SU-DHL-6 (cell line): ENCODE measurements around the gene RFESD.

ENCODE experiments used
- H2AFZ ChIP-seq: fragments of 200-600 bp; sonication (generic); 2 replicates; pipeline ENCODE4 v1.6.1; 2014; ENCODE audit warnings: low read depth, mild to moderate bottlenecking, moderate library complexity, mixed read lengths, antibody characterized with exemption, low read length; ENCODE audit not compliant: severe bottlenecking
- H3F3A ChIP-seq: fragments of 200-600 bp; shearing (Covaris generic); 2 replicates; pipeline ENCODE4 v1.6.0; 2016; ENCODE audit warnings: antibody characterized with exemption, mild to moderate bottlenecking; ENCODE audit not compliant: insufficient read depth
- H3K27ac ChIP-seq: fragments of 200-600 bp; sonication (generic); 2 replicates; pipeline ENCODE4 v1.5.1; 2016; ENCODE audit warnings: low read depth, mild to moderate bottlenecking, low read length, moderate library complexity, mixed read lengths
- H3K27me3 ChIP-seq: fragments of 200-600 bp; sonication (generic), shearing (Covaris generic); 2 replicates; pipeline ENCODE4 v1.6.0; 2014; ENCODE audit warnings: mild to moderate bottlenecking, low read length
- H3K36me3 ChIP-seq: fragments of 200-600 bp; sonication (generic); 2 replicates; pipeline ENCODE4 v1.6.1; 2014; ENCODE audit warnings: mild to moderate bottlenecking, low read length, mixed read lengths
- H3K4me2 ChIP-seq: fragments of 300-600, 200-600 bp; shearing (Covaris generic), sonication (generic); 2 replicates; pipeline ENCODE4 v1.6.0; 2014; ENCODE audit warnings: low read length, low read depth, mild to moderate bottlenecking; ENCODE audit not compliant: poor library complexity, severe bottlenecking
- H3K4me3 ChIP-seq: fragments of 200-600 bp; sonication (generic); 2 replicates; pipeline ENCODE4 v1.5.1; 2014; ENCODE audit warnings: antibody characterized with exemption, low read length, mild to moderate bottlenecking, mixed read lengths; ENCODE audit not compliant: insufficient read depth, poor library complexity, severe bottlenecking
- H3K79me2 ChIP-seq: fragments of 200-600 bp; sonication (generic); 2 replicates; pipeline ENCODE4 v1.6.1; 2014; ENCODE audit warnings: mild to moderate bottlenecking, low read length, moderate library complexity; ENCODE audit not compliant: insufficient read depth
- H3K9ac ChIP-seq: fragments of 200-600 bp; sonication (generic); 2 replicates; pipeline ENCODE4 v1.7.0; 2014; ENCODE audit warnings: mild to moderate bottlenecking, low read length
- H3K9me2 ChIP-seq: fragments of 200-600 bp; sonication (generic); replicated peaks from 2 replicates; pipeline ENCODE4 v1.6.1; 2014; ENCODE audit warnings: low read length; ENCODE audit not compliant: insufficient read depth
- H3K9me3 ChIP-seq: fragments of 200-600 bp; sonication (generic); 2 replicates; pipeline ENCODE4 v1.6.1; 2014; ENCODE audit warnings: low read length, mixed read lengths; ENCODE audit not compliant: insufficient read depth
- H4K20me1 ChIP-seq: fragments of 200-600 bp; sonication (generic); 2 replicates; pipeline ENCODE4 v1.6.1; 2014; ENCODE audit warnings: low read depth, mild to moderate bottlenecking, antibody characterized with exemption, low read length, moderate library complexity, mixed read lengths
- EZH2phosphoT487 ChIP-seq: fragments of 200-600 bp; sonication (generic), shearing (Covaris generic); conservative IDR thresholded peaks from 2 replicates; pipeline ENCODE4 v1.6.1; 2018; ENCODE audit warnings: mild to moderate bottlenecking, antibody characterized with exemption, low read length, moderate library complexity, mixed read lengths
- TF ChIP-seq, protein P1 (sequence below): fragments of 200-600 bp; sonication (generic); IDR thresholded peaks from one replicate; pipeline ENCODE4 v1.5.1; 2017; ENCODE audit warnings: antibody characterized with exemption, mild to moderate bottlenecking, low read length, moderate library complexity; ENCODE audit not compliant: insufficient read depth, poor library complexity, severe bottlenecking

RFESD gene

DNA sequence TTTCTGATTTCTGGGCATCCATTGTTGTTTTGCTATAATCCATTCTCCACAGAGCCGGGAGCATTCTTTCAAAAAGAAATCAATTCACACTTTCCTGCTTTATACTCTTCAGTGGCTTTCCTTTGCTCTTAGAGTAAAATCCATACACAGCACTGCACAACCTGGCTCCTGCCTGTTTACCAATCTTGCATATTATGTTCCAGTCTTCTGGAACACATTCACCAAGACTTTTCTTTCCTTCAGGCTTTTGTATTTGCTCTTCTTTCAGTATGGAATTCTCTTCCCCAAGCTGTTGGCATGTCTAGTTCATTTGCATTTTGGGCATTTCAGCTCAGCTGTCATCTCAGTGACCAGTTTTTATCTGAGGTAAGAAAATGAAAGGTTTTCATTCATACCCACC is 6.3 kb downstream of the RFESD start:
- Histone ChIP-seq H3K4me2 (no peak overlapping the region), H3K9me2 (no peaks in the 10 kb centered on the region), H3F3A (peaks cover 5% of the 10 kb centered on the region; the same call in 1 of the 2 replicates), H3K79me2 (no peaks in the 10 kb centered on the region), H3K36me3 (no peaks in the 10 kb centered on the region), H3K4me3 (no peak overlapping the region), H3K27ac (no peak overlapping the region), H3K27me3 (no peaks in the 10 kb centered on the region), H4K20me1 (no peaks in the 10 kb centered on the region), H2AFZ (no peak overlapping the region), H3K9ac (no peak overlapping the region), H3K9me3 (no peaks in the 10 kb centered on the region)
- TF ChIP-seq EZH2phosphoT487 = no peak
- TF ChIP-seq, protein P1, sequence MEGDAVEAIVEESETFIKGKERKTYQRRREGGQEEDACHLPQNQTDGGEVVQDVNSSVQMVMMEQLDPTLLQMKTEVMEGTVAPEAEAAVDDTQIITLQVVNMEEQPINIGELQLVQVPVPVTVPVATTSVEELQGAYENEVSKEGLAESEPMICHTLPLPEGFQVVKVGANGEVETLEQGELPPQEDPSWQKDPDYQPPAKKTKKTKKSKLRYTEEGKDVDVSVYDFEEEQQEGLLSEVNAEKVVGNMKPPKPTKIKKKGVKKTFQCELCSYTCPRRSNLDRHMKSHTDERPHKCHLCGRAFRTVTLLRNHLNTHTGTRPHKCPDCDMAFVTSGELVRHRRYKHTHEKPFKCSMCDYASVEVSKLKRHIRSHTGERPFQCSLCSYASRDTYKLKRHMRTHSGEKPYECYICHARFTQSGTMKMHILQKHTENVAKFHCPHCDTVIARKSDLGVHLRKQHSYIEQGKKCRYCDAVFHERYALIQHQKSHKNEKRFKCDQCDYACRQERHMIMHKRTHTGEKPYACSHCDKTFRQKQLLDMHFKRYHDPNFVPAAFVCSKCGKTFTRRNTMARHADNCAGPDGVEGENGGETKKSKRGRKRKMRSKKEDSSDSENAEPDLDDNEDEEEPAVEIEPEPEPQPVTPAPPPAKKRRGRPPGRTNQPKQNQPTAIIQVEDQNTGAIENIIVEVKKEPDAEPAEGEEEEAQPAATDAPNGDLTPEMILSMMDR = no peak

DNA sequence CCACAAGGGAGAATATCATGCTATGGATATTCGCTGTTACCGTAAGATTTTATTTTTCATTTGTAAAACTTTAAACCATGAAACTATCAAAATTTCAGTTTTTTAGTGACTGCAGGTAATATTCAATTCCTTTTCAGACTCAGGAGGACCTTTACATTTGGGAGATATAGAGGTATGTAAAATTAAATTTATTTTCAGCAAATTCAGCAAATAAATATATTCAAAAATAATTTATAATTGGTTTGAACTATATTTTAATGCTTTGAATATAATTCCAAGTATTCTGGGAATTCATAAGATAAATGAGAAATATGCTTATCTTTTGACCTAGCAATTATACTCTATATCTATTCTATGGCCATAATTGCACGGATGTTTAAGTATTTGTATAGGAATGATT is 7.6 kb downstream of the RFESD start:
- Histone ChIP-seq H4K20me1 (no peaks in the 10 kb centered on the region), H3K4me2 (no peak overlapping the region), H2AFZ (no peak overlapping the region), H3K36me3 (no peaks in the 10 kb centered on the region), H3K9ac (no peak overlapping the region), H3K79me2 (no peaks in the 10 kb centered on the region), H3F3A (no peaks in the 10 kb centered on the region), H3K4me3 (no peak overlapping the region), H3K27me3 (no peaks in the 10 kb centered on the region), H3K9me3 (no peaks in the 10 kb centered on the region), H3K9me2 (no peaks in the 10 kb centered on the region), H3K27ac (no peak overlapping the region)
- no peak for TF ChIP-seq EZH2phosphoT487
- TF ChIP-seq, protein P1 = no peak

DNA sequence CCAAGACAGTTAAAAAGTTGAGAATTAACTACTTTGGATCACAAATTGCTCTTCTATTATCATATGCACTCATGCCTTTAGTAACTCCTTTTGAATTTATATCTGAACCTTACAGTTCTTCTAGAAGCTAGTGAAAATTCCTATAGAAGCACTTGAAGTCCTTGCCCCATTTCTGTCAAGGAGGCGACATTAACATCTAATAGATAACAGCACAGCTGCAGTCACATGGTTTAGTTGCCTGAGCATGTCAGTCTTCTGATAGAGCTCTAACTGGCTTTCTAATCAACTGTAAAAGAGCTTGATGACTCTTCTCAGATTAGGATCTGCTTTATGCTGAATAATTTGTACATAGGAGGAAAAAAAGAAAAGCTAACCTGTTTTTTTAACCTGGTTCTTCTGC is 9.0 kb downstream of the RFESD start:
- no peaks in the 10 kb centered on the region for H3K36me3 ChIP-seq
- TF ChIP-seq, protein P1 = no peak
- no peak for TF ChIP-seq EZH2phosphoT487
- no peaks in the 10 kb centered on the region for H3K9me2 ChIP-seq
- H2AFZ ChIP-seq = no peak overlapping the region
- no peak overlapping the region for H3K4me3 ChIP-seq
- H3F3A ChIP-seq = no peaks in the 10 kb centered on the region
- H3K27ac ChIP-seq = no peak overlapping the region
- no peaks in the 10 kb centered on the region for H4K20me1 ChIP-seq
- no peak overlapping the region for H3K4me2 ChIP-seq
- H3K9ac ChIP-seq = no peak overlapping the region
- H3K79me2 ChIP-seq = no peaks in the 10 kb centered on the region
- no peaks in the 10 kb centered on the region for H3K9me3 ChIP-seq
- no peaks in the 10 kb centered on the region for H3K27me3 ChIP-seq

DNA sequence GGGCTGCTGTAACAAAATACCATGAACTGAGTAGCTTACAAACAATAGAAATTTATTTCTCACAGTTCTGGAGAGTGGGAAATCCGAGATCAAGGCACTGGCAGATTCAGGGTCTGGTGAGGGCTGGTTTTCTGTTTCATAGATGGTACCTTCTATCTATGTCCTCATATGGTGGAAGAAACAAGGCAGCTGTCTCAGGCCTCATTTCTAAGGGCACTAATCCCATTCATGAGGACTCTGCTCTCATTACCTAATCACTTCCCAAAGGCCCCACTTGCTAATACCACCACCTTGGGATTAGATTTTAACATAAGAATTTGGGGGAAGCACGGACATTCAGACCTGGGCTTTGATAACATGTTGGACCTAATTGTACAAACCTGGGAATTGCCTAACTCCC is 13.5 kb downstream of the RFESD start:
- no peaks in the 10 kb centered on the region for H3K27me3 ChIP-seq
- H3K36me3 ChIP-seq = no peaks in the 10 kb centered on the region
- H3K9me3 ChIP-seq = no peaks in the 10 kb centered on the region
- no peaks in the 10 kb centered on the region for H3K79me2 ChIP-seq
- H3K4me2 ChIP-seq = no peak overlapping the region
- H3K4me3 ChIP-seq = no peak overlapping the region
- no peak for TF ChIP-seq EZH2phosphoT487
- no peak overlapping the region for H3K27ac ChIP-seq
- no peaks in the 10 kb centered on the region for H3K9me2 ChIP-seq
- no peak overlapping the region for H2AFZ ChIP-seq
- no peaks in the 10 kb centered on the region for H4K20me1 ChIP-seq
- H3K9ac ChIP-seq = no peak overlapping the region
- no peaks in the 10 kb centered on the region for H3F3A ChIP-seq
